Activated naive CD4-positive, alpha-beta T cell treated with anti-CD3 and anti-CD28 coated beads, Interleukin-2, amount 10 ng/mL, durations not matched to agents 7 days and 5 days (primary cell): Measurements from ENCODE around the gene EPHA6.

Experiments used
- CTCF ChIA-PET: fragments of 350-600 bp; sonication (Branson Sonifier 250); formaldehyde crosslinking; loops from one replicate; lab custom pipeline; 2021; ENCODE audit warnings: antibody characterized with exemption; lab: Charles Lee
- DNase-seq: peaks from one replicate; pipeline ENCODE4 v3.0.0-alpha.2; 2020
- H3K27ac Mint-ChIP-seq: one replicate; pipeline ENCODE4 v1.8.0; 2021; ENCODE audit warnings: mild to moderate bottlenecking, moderate library complexity, mixed read lengths
- H3K27me3 Mint-ChIP-seq: one replicate; pipeline ENCODE4 v1.8.0; 2021; ENCODE audit warnings: mild to moderate bottlenecking, mixed read lengths
- H3K36me3 Mint-ChIP-seq: one replicate; pipeline ENCODE4 v1.8.0; 2021; ENCODE audit warnings: mixed read lengths
- H3K4me1 Mint-ChIP-seq: one replicate; pipeline ENCODE4 v1.8.0; 2021; ENCODE audit warnings: mixed read lengths
- H3K4me3 Mint-ChIP-seq: one replicate; pipeline ENCODE4 v1.8.0; 2021; ENCODE audit warnings: mild to moderate bottlenecking, moderate library complexity, mixed read lengths
- H3K9me3 Mint-ChIP-seq: one replicate; pipeline ENCODE4 v1.8.0; 2021; ENCODE audit warnings: mixed read lengths

The EPHA6 gene

GRCh38 chr3:97201814-97202213 is 387.4 kb downstream of the EPHA6 start:
- Mint-ChIP-seq H3K4me3 (no peak overlapping the region), H3K27me3 (no peaks in the 10 kb centered on the region), H3K9me3 (no peaks in the 10 kb centered on the region), H3K36me3 (no peaks in the 10 kb centered on the region), H3K27ac (no peak overlapping the region), H3K4me1 (no peaks in the 10 kb centered on the region)
- CTCF ChIA-PET = no interaction called here
- DNase-seq = no peak

GRCh38 chr3:97228966-97229365 is 414.6 kb downstream of the EPHA6 start:
- no peak for DNase-seq
- Mint-ChIP-seq H3K9me3 (no peaks in the 10 kb centered on the region), H3K27me3 (no peaks in the 10 kb centered on the region), H3K27ac (no peak overlapping the region), H3K4me3 (no peak overlapping the region), H3K36me3 (no peaks in the 10 kb centered on the region), H3K4me1 (no peaks in the 10 kb centered on the region)
- CTCF ChIA-PET = no interaction called here

- H3K36me3 Mint-ChIP-seq = no peaks in the 10 kb centered on the region
- no peaks in the 10 kb centered on the region for H3K4me1 Mint-ChIP-seq
- no peaks in the 10 kb centered on the region for H3K27me3 Mint-ChIP-seq
- H3K27ac Mint-ChIP-seq = no peak overlapping the region
- CTCF ChIA-PET = no interaction called here
- no peak overlapping the region for H3K4me3 Mint-ChIP-seq
- H3K9me3 Mint-ChIP-seq = no peaks in the 10 kb centered on the region
- DNase-seq = no peak
Observed at GRCh38 chr3:97230486-97230885, 416.1 kb downstream of the EPHA6 start.

GRCh38 chr3:97232393-97233034 is 418.1 kb downstream of the EPHA6 start:
- Mint-ChIP-seq H3K27ac (no peak overlapping the region), H3K4me1 (no peaks in the 10 kb centered on the region), H3K36me3 (no peaks in the 10 kb centered on the region), H3K27me3 (no peaks in the 10 kb centered on the region), H3K4me3 (no peak overlapping the region), H3K9me3 (no peaks in the 10 kb centered on the region)
- CTCF ChIA-PET = no interaction called here
- DNase-seq = no peak

GRCh38 chr3:97235179-97235578 is 420.8 kb downstream of the EPHA6 start:
- CTCF ChIA-PET = no interaction called here
- H3K27ac Mint-ChIP-seq = no peak overlapping the region
- no peaks in the 10 kb centered on the region for H3K36me3 Mint-ChIP-seq
- no peaks in the 10 kb centered on the region for H3K27me3 Mint-ChIP-seq
- H3K4me1 Mint-ChIP-seq = no peaks in the 10 kb centered on the region
- H3K9me3 Mint-ChIP-seq = no peaks in the 10 kb centered on the region
- no peak for DNase-seq
- H3K4me3 Mint-ChIP-seq = no peak overlapping the region

- Mint-ChIP-seq H3K4me3 (no peak overlapping the region), H3K27me3 (no peaks in the 10 kb centered on the region), H3K27ac (no peak overlapping the region), H3K36me3 (no peaks in the 10 kb centered on the region), H3K9me3 (no peaks in the 10 kb centered on the region), H3K4me1 (no peaks in the 10 kb centered on the region)
- DNase-seq = no peak
- CTCF ChIA-PET = no interaction called here
Observed at GRCh38 chr3:97235611-97236315, 421.4 kb downstream of the EPHA6 start.

GRCh38 chr3:97241417-97241816 is 427.0 kb downstream of the EPHA6 start:
- no peak overlapping the region for H3K4me3 Mint-ChIP-seq
- no peak overlapping the region for H3K27ac Mint-ChIP-seq
- no peaks in the 10 kb centered on the region for H3K27me3 Mint-ChIP-seq
- no peaks in the 10 kb centered on the region for H3K4me1 Mint-ChIP-seq
- H3K36me3 Mint-ChIP-seq = no peaks in the 10 kb centered on the region
- H3K9me3 Mint-ChIP-seq = no peaks in the 10 kb centered on the region
- DNase-seq = no peak
- CTCF ChIA-PET = interaction anchor here (0.6 kb wide), 1 partner anchor 598 kb away, joined by 5 read pairs; no protein-coding TSS in a partner anchor

- Mint-ChIP-seq H3K9me3 (no peaks in the 10 kb centered on the region), H3K4me3 (no peak overlapping the region), H3K27ac (no peak overlapping the region), H3K36me3 (no peaks in the 10 kb centered on the region), H3K4me1 (no peaks in the 10 kb centered on the region), H3K27me3 (no peaks in the 10 kb centered on the region)
- CTCF ChIA-PET = no interaction called here
- no peak for DNase-seq
Observed at GRCh38 chr3:97245201-97245910, 431.0 kb downstream of the EPHA6 start.

- H3K4me1 Mint-ChIP-seq = no peaks in the 10 kb centered on the region
- H3K4me3 Mint-ChIP-seq = no peak overlapping the region
- H3K27me3 Mint-ChIP-seq = no peaks in the 10 kb centered on the region
- H3K27ac Mint-ChIP-seq = no peak overlapping the region
- H3K36me3 Mint-ChIP-seq = no peaks in the 10 kb centered on the region
- no peaks in the 10 kb centered on the region for H3K9me3 Mint-ChIP-seq
- no peak for DNase-seq
- CTCF ChIA-PET = no interaction called here
Observed at GRCh38 chr3:97256060-97256459, 441.7 kb downstream of the EPHA6 start.

- no peak for DNase-seq
- Mint-ChIP-seq H3K4me3 (no peak overlapping the region), H3K36me3 (no peaks in the 10 kb centered on the region), H3K9me3 (no peaks in the 10 kb centered on the region), H3K27ac (no peak overlapping the region), H3K4me1 (no peaks in the 10 kb centered on the region), H3K27me3 (no peaks in the 10 kb centered on the region)
- CTCF ChIA-PET = no interaction called here
Observed at GRCh38 chr3:97257942-97258697, 443.7 kb downstream of the EPHA6 start.

GRCh38 chr3:97259263-97259662 is 444.9 kb downstream of the EPHA6 start:
- no peaks in the 10 kb centered on the region for H3K36me3 Mint-ChIP-seq
- no peaks in the 10 kb centered on the region for H3K4me1 Mint-ChIP-seq
- CTCF ChIA-PET = no interaction called here
- no peaks in the 10 kb centered on the region for H3K27me3 Mint-ChIP-seq
- DNase-seq = no peak
- no peak overlapping the region for H3K27ac Mint-ChIP-seq
- peaks cover 3% of the 10 kb centered on the region for H3K9me3 Mint-ChIP-seq
- no peak overlapping the region for H3K4me3 Mint-ChIP-seq

- no peak overlapping the region for H3K4me3 Mint-ChIP-seq
- no peak for DNase-seq
- H3K27me3 Mint-ChIP-seq = no peaks in the 10 kb centered on the region
- no peak overlapping the region for H3K27ac Mint-ChIP-seq
- no peaks in the 10 kb centered on the region for H3K4me1 Mint-ChIP-seq
- CTCF ChIA-PET = no interaction called here
- no peaks in the 10 kb centered on the region for H3K36me3 Mint-ChIP-seq
- H3K9me3 Mint-ChIP-seq = peaks cover 3% of the 10 kb centered on the region
Observed at GRCh38 chr3:97264180-97264579, 449.8 kb downstream of the EPHA6 start.

GRCh38 chr3:97265237-97266005 is 451.0 kb downstream of the EPHA6 start:
- no peak for DNase-seq
- no peaks in the 10 kb centered on the region for H3K27me3 Mint-ChIP-seq
- H3K27ac Mint-ChIP-seq = no peak overlapping the region
- H3K9me3 Mint-ChIP-seq = peaks cover 3% of the 10 kb centered on the region
- CTCF ChIA-PET = no interaction called here
- no peak overlapping the region for H3K4me3 Mint-ChIP-seq
- H3K4me1 Mint-ChIP-seq = no peaks in the 10 kb centered on the region
- no peaks in the 10 kb centered on the region for H3K36me3 Mint-ChIP-seq

- CTCF ChIA-PET = no interaction called here
- H3K4me3 Mint-ChIP-seq = no peak overlapping the region
- no peaks in the 10 kb centered on the region for H3K4me1 Mint-ChIP-seq
- H3K36me3 Mint-ChIP-seq = no peaks in the 10 kb centered on the region
- H3K27ac Mint-ChIP-seq = no peak overlapping the region
- no peaks in the 10 kb centered on the region for H3K27me3 Mint-ChIP-seq
- DNase-seq = no peak
- no peaks in the 10 kb centered on the region for H3K9me3 Mint-ChIP-seq
Observed at GRCh38 chr3:97269202-97269601, 454.8 kb downstream of the EPHA6 start.
